ENCODE results near the gene RASGRP3.

RASGRP3 gene

DNA sequence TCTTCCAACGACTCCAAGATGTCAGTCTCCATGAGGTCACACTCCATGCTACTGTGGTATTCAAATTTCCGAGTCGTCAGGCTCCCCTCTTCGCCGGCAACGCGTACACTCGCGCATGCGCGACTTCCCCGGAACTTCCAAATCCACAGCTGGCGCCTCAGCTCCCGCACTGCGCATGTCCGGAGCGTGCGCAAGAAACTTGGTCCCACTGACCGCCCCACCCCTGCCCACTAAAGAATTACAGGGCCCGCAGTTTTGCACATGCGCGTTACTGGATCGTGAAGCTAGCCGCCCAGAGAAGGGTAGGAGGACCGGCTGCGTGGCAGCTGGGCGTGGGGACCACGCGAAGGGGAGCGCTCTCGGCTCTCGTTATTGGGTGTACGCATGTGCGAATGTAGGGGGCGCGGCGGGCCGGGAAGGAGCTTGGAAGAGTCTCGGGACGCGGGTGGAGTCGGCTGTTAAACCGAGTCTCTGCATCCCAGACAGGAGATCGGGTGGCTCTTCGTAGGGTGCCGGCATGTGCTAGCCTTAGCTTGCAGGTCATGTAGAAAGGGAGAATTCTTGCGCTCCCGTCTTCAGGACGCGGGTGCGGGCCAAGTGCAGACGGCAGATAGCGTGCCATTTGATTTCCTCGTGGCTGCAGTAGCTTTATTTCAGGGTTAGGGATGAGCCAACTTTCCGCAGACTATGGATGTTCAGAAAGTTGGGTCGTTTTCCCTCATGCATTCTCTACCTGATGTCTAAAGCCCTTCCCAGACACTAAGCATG lies 122.9 kb downstream of the RASGRP3 start, which contains the start of gene FAM98A:
TSS of gene FAM98A (minus strand) at position 125 of the 768 bp plus-strand sequence. CDS start at position 47, 78 bp downstream.
- peak within 1 kb of the TSS; percentile 84 for H3K4me3 ChIP-seq (ENCODE audit: low read depth, low read length)
- DNase-seq (ENCODE audit: low read depth), result peak; percentile 99
- TF ChIP-seq, protein P1, sequence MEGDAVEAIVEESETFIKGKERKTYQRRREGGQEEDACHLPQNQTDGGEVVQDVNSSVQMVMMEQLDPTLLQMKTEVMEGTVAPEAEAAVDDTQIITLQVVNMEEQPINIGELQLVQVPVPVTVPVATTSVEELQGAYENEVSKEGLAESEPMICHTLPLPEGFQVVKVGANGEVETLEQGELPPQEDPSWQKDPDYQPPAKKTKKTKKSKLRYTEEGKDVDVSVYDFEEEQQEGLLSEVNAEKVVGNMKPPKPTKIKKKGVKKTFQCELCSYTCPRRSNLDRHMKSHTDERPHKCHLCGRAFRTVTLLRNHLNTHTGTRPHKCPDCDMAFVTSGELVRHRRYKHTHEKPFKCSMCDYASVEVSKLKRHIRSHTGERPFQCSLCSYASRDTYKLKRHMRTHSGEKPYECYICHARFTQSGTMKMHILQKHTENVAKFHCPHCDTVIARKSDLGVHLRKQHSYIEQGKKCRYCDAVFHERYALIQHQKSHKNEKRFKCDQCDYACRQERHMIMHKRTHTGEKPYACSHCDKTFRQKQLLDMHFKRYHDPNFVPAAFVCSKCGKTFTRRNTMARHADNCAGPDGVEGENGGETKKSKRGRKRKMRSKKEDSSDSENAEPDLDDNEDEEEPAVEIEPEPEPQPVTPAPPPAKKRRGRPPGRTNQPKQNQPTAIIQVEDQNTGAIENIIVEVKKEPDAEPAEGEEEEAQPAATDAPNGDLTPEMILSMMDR (IDR thresholded peaks at IDR 0.05; ENCODE audit: insufficient read depth, low read depth, low read length, missing control alignments), result peak; percentile 12

DNA sequence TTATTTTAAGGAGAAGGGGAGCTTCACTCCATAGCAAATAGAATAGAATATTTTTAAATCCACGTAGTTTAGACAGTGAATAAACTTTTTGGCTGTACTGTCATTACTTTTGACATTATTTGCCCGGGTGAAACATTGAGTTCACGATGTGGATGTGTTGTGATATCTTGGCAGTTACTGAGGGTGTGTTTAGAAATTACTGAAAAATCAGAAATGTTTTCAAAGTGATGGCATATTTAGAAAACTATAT lies 123.4 kb downstream of the RASGRP3 start:
- TF ChIP-seq, protein P1 (IDR thresholded peaks at IDR 0.05; ENCODE audit: insufficient read depth, low read depth, low read length, missing control alignments), result no peak

DNA sequence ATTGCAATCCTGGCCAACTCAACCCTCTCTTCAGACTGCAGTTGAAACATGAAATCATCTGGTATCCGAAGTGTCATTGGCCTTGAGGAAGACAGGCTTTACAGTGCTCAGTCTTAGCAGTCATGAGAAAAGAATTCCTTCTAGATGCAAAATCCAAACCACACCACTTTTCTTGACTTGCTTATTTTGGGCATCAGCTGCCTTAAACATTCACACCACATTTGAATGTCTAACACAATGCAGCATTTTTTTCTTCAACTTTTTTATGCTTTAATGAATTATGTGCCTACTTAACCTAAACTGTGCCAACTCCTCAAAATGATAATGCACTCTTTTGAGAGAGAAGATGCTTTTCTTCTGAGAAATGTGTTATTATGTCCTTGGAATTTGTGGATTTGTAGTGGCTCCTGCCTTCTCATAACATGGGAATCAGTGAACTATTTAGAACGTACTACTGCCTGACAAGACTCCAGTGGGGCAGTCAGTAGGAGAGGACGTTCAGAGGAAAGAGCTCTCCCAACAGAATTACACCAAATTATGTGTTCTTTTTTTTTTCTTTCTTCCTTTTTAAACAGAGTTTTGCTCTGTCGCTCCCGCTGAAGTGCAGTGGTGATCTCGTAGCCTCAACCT lies 125.9 kb downstream of the RASGRP3 start:
- TF ChIP-seq, protein P1 (IDR thresholded peaks at IDR 0.05; ENCODE audit: insufficient read depth, low read depth, low read length, missing control alignments), result no peak
- H3K4me3 ChIP-seq (ENCODE audit: low read depth, low read length), result no peak overlapping the region
- DNase-seq (ENCODE audit: low read depth), result no peak

More for the DNA sequence above, 123.4 kb downstream of the RASGRP3 start:
- no peak for DNase-seq (ENCODE audit: low read depth)
- peak overlapping the region; percentile 84 for H3K4me3 ChIP-seq (ENCODE audit: low read depth, low read length)

DNA sequence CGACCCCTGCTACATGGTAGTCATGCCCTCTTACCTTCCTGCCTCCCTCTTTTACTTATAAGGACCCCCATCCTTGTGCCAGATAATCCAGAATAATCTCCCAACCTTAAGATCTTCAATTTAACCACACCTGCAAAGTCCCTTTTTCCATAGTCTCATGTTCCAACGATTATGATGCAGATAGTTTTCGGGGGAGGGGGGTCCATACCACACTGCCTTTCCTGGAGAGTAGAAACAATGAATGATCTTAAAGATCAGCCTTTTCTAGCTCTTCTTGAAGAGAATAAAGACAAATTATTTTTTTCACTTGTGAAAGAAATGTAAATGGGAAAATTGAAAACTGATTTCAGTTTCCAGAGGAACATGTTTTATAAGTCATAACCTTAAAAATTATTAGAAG lies 127.0 kb downstream of the RASGRP3 start:
- TF ChIP-seq, protein P1 (IDR thresholded peaks at IDR 0.05; ENCODE audit: insufficient read depth, low read depth, low read length, missing control alignments), result no peak
- no peak overlapping the region for H3K4me3 ChIP-seq (ENCODE audit: low read depth, low read length)
- no peak for DNase-seq (ENCODE audit: low read depth)

DNA sequence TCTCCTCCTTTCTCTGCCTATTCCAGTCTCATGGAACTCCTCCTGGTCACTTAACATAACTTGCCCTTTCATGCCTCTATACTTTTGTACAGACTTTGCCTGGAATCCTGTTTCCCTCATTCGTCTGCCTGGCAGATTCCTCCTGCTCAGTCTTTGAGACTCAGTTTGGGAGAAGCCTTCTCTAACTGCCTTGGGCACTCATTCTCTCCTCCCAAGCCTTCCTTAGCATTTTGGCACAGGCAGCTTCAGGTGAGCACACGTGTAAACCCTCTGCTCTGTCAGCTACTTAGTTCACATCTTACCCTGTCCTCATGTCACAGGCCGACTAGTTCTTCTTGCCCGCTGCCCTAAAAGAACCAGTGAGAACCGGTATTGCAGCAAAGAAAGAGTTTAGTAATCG lies 128.6 kb downstream of the RASGRP3 start:
- TF ChIP-seq, protein P1 (IDR thresholded peaks at IDR 0.05; ENCODE audit: insufficient read depth, low read depth, low read length, missing control alignments), result no peak
- H3K4me3 ChIP-seq (ENCODE audit: low read depth, low read length), result no peak overlapping the region

DNA sequence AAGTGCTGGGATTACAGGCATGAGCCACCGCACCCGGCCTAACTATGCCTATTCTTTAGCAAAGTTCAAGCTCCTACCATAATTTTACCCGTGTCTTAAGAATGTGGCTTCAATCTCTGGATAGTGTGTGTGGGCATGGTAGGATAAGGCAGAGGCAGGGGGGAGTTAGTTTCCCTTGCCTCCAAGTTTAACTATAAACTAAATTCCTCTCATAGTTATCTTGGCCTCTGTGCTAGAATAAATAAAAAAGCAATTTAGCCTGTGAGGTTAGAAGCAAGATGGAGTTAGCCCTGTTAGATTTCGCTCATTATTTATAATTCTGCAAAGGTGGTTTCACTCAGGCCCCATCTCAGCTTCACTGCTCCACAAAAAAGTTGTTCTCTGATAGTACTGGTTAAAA lies 129.7 kb downstream of the RASGRP3 start:
- no peak for DNase-seq (ENCODE audit: low read depth)
- H3K4me3 ChIP-seq (ENCODE audit: low read depth, low read length), result no peak overlapping the region
- TF ChIP-seq, protein P1 (IDR thresholded peaks at IDR 0.05; ENCODE audit: insufficient read depth, low read depth, low read length, missing control alignments), result no peak

More for the DNA sequence above, 128.6 kb downstream of the RASGRP3 start:
- DNase-seq (ENCODE audit: low read depth), result no peak

Data from GM12865 (cell line).